ENCODE data around the gene SLC25A47.
A peak's percentile ranks its signal among the peaks of the same experiment; 100 is the strongest.
"Not testable (repeated sequence)": the region's sequence is repeated elsewhere in the genome, so short reads cannot be mapped to it uniquely, and the experiment has no call there.

Gene SLC25A47, protein sequence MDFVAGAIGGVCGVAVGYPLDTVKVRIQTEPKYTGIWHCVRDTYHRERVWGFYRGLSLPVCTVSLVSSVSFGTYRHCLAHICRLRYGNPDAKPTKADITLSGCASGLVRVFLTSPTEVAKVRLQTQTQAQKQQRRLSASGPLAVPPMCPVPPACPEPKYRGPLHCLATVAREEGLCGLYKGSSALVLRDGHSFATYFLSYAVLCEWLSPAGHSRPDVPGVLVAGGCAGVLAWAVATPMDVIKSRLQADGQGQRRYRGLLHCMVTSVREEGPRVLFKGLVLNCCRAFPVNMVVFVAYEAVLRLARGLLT

DNA sequence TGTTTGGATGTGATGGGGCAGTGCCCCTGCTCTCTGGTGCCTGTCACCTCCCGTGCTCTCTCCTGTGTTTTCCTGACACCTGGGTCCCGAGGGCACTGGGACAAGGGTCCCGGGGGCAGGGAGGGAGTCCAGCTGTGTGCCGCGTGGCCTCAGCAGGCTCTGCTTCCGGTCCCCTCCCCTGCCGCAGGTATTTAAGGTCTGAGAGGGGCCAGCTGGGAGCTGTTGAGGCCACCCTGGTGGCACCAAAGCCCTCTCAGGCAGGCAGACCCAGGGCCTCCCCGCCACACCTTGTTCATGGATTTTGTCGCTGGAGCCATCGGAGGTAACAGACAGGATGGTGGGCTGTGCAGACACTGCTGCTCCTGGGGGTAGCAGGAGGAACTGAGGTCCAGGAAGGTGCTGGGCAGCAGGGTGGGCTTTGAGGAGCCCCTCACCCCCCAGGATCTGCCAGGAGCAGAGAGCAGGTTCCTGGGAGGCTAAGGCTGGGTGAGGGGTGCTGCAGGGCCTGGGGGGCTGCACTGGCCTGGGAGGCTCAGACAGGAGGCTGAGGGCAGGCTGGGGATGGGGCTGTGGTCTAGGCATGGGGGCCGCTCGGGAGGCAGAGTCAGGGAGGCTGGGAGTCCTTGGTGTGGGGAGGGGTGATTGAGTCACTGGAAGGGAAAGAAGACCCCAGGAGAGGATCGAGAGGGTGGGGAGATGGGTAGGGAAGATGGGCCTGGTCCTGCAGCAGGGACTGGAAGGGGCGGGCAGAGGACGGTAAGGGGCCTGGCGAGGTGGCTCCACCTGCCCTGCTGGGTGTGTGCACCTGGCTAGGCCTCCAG is at the start of gene SLC25A47:
SLC25A47 (plus strand) TSS at position 219 of the 821 bp plus-strand sequence; CDS start at position 295, 76 bp downstream.
- no peak for DNase-seq

DNA sequence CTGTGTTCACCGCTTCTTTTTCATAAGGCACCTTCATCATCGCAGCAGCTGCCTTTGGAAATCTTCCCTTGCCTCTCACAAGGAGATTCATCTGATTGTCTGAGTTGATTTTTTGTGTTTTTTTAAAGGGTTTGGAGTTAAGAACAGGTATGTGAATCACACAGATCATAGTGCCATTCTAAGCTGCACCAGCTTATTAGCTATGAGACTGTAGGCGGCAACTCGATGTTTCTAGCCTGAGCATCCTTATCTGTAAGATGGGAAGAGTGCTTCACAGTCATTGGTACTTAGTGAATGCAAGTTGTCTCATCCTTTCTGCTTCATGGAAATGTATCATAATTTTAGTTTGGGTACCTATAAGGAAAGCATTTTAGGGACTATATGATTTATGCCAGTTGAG is 48.9 kb upstream of the SLC25A47 start:
- DNase-seq: no peak

DNA sequence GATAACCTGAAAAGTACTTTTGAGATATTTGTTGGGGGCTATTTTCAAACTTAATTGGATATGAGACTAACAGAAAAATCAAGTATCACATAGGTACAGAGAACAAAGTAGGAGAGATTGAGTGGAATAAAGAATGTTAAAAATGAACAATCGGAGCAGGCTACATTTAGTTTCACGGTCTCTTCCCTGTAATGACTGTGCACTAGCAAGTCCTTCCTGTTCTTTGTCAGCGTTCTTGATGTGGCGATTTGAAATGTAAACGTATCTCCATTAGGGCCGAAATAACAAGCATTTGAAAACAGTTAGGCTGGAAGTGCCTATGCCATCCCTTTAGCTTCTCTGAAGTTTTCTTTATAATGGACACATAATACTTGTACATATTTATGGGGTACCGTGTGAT is 47.9 kb upstream of the SLC25A47 start:
- DNase-seq: no peak

DNA sequence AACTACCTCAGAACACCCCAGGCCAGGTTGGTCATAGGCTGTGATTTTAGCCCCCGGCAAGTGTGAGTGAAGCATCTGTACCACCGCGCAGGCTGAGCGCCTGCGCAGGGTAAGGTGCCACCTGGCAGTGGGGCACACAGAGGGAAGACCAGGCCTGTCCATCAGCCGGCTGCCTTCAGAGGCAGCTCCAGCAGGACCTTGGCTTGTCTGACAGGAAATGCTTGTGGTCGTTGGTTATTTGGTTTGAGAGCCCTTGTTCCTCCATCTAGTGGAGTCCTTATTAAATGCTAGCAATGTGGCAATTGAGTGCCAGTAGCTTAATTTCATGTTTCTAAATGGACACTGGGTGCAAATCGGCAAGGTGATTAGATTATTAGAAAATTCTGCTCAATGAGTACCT is 44.4 kb upstream of the SLC25A47 start:
- peak in 1 of 14 donors; percentile 20 for DNase-seq

DNA sequence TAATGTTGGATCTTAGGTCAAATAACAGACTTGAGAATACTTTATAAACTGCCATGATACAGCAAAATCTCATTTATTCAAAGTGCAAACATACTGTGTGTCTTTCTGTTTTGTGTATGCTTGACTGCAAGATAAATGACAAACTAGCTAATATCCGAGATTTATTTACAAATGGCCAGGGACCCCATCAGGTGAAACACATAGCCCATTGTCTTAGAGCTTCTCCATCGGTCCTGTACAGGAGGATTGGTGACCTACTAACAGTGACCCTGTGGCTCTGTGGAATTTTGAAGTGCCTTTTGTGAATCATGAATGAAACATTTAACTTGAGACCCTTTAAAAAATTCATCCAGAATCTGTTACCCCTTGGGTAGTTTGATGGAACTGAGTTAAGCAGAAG is 44.0 kb upstream of the SLC25A47 start:
- DNase-seq: no peak

DNA sequence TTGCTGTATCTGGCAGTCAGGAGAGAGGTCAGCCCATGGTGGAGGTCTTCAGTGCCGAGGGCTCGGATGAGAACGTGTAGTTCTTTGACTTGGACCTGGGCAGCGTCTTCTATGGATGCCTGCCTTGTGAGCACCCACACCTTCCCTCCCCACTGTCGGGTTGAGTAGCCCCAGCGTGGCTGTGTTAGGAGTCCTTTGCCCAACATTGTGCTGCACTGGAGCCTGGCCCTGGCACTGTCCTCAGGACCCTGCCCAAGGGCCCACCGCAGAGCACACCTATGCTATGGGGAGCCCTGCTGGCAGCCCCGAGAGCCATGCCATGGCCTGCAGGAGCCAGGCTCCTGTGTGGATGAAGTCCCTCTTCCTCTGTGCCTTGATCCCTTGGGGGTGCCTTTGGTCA is 43.6 kb upstream of the SLC25A47 start:
- DNase-seq: no peak

DNA sequence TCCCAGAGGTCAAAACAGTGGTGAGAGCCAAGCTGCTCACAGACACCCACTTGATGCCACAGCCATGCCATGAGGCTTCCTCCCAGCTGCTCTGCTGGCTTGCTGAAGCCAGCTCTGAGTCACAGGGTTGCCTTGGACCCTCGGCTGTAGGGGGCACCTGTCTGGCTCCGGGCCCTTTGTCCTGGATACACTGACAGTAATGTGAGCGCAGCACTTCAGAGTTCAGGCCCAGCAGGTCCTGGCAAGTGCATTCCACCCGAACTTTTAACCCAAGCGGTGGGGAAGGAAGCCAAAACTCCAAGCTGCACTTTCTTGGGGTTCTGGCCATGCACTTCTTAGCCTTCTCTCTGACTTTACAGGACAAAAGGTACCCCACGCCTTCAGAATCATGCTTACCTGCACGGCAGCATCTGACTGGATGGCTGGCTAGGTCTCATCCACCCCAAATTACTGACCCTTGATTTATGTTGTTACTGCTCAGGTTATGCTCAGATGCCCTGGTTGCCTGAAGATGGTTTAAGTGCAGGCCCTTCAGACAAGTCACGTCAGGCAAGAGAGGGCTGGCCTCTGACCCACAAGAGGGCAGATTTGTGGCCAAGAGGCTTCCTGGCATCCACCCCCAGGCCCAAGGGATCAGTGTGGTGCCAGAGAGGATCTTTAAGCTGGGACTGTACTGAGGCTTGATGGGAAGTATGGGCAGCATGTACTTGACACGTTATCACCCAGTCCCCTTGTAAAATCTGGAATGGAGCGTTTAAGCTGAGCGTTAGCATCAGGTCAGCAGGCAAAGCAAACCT is 41.7 kb upstream of the SLC25A47 start:
- DNase-seq: no peak

DNA sequence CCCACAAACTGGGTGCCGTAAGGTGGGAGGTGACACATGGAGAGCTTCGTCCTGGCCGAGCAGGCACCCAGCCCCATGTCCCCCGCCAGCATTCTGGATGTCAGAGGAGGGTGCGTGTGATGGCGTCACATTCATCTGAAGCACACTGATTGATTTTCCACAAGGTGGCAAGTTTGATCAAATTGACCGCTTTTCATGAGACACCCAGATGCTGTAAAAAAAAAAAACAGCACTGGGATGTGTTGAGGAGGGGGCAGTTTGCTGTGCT is 41.1 kb upstream of the SLC25A47 start:
- no peak for DNase-seq

DNA sequence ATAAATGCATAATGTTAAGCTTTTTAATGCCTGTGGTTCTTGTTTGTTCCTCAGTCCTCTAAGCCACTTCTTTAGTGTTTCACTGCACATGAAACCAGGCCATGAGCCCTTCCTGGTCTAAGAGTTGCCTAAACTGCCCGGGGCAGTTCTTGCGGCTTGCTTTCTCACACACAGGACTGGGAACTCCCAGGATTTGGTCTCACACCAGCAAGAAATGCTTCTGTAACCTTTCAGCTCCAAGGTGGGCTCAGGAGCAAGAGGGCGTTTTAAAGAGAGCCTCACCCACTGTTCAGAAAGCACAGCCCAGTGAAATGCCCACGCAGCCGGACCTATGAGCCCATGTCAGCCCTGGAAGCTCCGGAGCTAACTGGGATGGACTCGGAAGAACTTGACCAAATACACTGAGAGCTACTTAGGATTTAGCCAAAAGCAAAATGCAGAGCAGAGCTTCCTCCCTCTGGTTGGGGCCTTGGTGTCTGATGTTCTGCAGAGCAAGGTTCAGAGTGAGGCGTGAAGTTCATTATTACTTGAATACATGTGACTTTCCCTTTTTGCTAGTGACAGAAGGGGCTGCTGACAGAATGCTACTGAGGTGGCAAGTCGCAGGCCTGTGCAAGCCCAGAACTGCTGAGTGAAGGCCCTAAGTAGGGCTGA is 40.2 kb upstream of the SLC25A47 start:
- no peak for DNase-seq

DNA sequence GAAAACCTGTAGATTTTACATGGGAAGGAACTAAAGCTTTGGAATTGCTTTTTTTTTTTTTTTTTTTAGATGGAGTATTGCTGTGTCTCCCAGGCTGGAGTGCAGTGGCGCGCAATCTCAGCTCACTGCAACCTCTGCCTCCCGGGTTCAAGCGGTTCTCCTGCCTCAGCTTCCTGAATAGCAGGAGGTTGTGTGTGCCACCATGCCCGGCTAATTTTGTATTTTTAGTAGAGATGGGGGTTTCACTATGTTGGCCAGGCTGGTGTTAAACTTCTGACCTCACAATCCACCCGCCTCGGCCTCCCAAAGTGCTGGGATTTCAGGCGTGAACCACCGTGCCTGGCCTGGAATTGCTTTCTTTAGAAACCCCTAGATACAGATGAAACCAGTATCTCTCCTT is 39.7 kb upstream of the SLC25A47 start:
- DNase-seq: not testable (repeated sequence)

DNA sequence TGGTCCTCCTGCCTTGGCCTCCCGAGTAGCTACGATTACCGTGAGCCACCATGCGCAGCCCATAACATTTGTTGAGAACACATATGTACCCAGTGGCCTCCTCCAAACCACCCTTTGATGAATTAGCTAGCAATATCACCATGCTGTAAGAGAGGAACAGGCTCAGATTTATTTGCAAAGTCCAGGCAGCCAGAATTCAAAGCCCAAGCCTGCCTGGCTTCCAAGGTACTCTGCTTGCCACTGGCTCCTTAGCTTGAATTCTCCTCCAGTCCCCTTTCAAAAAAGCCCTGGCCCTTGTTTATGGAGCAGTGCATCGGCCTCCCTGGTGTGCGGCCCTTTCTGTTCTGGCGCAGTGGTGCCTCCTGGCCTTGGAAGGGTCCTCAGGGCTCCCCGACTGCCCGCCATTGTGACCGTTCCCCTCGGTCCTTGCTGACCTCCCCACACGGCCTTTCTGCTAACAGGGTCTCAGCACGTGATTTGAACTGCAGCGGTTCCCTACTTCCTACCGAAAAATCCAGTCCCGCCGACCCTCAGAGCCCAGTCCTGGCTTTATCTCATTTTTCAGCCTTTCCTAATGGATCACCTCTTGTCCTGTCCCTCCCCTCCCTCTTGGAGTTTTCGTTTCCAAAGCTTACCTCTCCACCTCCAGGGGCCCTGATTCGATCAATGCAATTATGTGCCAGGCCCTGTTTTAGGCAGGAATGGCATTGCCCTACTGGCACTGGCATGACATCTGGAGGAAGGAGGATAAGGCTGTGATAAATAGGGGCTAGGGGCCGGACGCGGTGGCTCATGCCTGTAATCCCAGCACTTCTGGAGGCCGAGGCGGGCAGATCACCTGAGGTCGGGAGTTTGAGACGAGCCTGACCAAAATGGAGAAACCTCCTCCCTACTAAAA is 38.9 kb upstream of the SLC25A47 start:
- DNase-seq: no peak

DNA sequence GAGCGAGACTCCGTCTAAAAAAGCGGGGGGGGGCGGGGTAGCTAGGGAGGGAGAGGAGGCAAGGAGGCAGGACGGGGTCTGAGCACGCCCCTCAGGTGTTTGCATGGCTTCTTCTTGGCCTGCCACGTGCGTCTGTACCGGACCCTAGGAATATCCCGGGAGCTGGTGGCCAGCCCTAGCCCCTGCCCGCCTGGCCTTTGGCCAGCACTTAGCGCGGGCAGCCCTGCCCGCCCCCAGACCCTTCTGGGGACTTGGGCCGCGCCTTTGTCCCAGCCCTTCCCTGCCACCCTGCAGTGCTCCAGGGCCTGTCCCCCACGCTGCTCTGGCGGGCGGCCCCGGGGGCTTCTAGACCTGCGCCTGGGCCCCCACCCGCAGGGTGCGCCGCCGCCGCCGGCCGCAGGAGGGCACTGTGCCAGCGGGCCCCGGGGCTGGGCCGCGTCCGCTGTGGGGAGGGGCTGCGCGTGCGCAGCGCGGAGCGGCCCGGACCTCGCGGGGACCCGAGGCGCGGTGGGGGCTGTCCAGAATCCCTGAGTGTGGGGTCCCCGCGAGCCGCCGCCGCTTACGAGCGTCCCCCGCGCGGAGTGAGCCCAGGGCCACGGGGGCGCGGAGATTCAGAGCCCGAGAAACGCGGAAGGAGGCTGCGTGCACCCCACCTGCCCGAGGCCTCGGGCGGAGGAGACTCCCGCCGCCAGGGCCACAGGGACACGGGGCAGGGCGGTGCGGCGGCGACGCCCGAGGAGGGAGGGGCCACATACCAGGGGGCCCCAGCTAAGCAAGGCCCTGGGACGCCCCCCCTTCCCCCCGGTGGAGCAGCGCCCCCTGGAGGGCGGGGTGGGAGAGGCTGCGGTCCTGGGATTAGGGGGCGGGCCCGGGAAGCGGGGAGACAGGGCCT is 37.9 kb upstream of the SLC25A47 start:
- peak in 6 of 14 donors; percentile 25 to 82 (median 63) for DNase-seq

DNA sequence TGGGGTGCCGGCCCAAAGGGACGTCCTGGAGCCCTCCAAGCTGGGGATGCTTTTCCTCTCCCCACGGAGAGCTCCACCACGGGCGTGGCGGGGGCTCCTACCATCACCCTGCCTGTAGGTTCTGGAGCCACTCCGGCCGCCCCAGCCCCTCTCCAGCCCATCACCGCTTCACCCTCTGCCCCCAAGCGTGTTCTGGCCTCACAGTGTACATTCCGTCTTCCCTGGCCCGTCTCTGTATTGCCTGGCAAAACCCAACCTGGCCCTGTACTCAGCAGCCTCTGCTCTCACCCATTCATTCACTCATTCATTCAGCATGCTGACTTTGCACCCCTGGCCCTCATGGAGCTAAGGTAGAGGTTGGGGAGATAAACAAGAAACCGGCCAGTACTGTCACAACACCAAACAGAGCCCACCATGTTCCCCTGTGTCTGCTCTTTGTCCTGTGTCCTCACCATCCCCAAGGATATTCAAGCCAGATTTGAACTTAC is 37.2 kb upstream of the SLC25A47 start:
- no peak for DNase-seq

DNA sequence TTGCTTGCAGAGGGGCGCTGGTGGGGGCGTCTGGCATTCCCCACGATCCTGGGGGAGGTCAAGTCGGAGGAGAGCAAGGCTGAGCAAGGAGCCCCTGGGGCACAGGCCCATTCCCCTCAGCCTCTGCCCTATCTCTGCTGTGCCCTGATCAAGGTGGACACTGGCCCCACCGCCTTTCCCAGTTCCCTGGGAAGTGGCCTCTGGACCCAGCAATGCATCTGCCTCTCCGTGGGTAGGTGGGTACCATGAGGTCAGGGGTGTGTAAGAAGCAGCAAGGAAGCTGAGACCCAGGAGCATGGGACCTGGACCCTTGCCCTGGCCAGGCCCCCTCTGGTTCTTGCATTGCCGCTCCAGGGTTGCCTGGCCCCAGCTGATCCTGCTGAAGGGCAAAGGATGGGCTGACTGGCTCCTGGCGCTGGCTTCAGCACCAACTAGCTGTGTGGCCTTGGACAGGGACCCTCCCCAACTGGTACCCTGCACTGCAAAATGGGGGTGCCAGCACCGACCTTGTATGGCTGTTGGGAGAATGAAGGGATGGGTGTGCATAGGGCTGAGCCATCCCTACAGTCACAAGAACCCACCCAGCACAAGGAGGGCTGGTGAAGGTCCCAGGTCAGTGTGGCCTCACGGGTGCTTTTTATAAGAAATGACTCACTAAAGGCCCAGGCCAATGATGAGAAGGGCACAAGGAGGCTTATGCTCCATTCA is 36.5 kb upstream of the SLC25A47 start:
- no peak for DNase-seq

DNA sequence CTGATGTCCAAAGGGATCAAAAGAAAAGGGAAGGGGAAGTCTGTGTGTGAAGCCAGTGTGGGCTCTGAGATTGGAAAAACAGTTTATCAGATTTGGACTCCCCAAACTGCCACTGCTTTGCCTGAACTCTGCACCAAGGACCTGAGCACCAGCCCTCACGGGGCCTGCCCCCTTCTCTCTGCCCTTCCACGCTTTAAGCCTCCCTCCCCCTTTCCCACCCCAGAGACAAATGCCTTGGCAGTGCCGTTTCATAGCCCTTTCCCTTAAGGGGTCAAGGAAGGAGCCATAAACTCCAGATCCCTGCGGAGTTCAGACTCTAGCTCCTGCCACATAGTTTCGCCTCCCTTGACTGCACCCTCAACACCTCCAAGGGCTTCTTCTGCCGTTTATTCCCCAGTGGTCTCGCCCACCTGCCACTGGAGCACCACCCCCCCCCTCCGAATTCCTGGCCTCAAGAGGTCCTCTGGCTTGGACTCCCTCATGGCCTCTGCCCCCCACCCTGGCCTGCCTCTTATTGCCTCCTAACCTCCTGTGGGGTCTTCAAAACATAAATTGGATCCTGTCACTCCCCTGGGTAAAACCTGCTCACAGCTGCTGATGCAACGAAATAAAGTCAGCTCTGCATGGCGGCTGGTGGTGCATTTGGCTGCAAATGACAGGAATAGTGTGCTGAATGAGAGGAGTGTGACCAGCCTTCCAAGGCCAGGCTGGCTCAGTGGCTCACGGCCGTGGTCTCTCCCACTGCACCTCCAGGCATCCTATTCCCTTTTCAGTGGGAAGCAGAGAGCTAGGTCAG is 35.7 kb upstream of the SLC25A47 start:
- DNase-seq: no peak

DNA sequence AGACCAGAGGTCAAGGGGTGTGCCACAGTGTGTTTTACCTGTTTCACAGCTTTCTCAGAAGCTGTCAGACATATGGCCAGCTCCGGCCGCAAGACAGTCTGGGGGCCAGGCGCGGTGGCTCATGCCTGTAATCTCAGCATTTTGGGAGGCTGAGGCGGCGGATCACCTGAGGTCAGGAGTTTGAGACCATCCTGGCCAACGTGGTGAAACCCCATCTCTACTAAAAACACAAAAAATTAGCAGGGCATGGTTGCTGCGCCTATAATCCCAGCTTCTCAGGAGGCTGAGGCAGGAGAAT is 35.2 kb upstream of the SLC25A47 start:
- not testable (repeated sequence) for DNase-seq

DNA sequence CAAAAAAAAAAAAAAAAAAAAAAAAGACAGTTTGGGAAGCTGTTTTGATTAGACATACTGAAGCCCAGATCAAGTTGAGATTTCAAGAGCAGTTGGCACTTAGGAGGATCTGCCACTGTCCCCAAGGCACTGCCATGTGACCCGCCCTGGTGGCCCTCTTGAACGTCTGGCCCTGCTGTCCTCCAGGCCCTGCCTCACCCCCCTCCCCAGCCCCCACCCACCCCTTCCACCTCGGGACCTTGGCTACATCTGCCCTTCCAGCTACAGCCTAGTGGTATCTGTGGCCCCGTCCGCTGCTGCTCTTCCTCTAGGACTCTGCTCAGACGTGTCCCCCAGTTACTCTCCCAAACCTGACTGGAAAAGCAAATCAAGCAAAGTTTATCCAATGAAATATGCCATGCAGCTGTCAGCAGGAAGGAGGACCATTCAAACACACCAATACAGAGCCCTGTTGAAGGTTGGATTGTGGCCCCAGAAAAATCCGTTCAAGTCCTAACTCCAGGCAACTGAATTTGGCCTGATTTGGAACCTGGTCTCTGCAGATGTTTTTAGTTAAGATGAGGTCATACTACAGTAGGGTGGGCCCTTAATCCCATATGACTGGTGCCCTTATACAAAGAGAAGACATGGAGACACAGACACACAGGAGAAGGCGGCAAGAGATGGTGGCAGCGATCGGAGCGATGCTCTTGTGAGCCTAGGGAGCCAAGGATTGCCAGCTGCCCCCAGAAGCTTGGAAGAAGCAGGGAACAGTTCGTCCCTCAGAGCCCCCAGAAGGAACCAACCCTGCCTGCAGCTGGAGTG is 34.6 kb upstream of the SLC25A47 start:
- no peak for DNase-seq

DNA sequence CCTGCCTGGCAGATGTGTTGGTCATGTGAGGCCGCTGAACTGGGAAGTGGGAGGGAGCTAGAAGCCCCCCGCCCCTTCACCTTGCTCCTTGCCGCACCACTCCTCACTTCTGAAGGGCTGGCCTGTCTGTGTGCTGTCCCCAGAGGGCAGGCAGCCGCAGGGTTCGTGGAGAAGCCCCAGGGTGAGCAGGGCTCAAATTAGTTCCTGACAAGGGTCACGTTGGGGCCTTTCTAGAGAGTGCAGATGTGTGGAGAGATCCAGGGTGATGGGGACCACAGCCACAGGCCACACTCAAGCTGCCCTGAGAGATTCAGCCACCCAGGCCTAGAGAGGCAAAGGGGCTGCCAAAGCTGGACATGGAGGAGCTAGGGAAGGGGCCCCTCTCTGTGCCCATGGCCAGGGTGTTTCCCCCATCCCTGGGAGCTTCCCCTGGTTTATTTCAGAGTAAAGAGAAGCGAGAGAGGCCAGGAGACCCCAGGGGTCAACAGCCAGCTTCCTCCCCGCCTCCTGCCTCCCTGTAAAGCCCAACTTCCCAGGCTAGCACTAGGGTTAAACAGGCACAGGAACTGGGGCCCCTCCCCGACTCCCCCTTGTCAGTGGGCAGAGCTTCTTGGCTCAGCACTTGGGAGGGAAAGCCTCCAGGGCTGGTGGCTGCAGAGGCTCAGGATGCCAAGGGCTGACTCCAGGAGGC is 33.1 kb upstream of the SLC25A47 start:
- DNase-seq: no peak
